ENCODE results near the gene BCAS3.
A peak's percentile ranks its signal among the peaks of the same experiment; 100 is the strongest.
"Not testable (repeated sequence)": the region's sequence is repeated elsewhere in the genome, so short reads cannot be mapped to it uniquely, and the experiment has no call there.

BCAS3 gene

GRCh38 chr17:60748204-60748603 lies 70.6 kb downstream of the BCAS3 start:
- DNase-seq, result no peak

- DNase-seq, result no peak
These were observed 71.4 kb downstream of the BCAS3 start for GRCh38 chr17:60749050-60749449.

GRCh38 chr17:60749708-60750107 lies 72.1 kb downstream of the BCAS3 start:
- DNase-seq, result no peak

GRCh38 chr17:60750640-60751039 lies 73.0 kb downstream of the BCAS3 start:
- no peak for DNase-seq

GRCh38 chr17:60751884-60752283 lies 74.2 kb downstream of the BCAS3 start:
- DNase-seq, result no peak

- DNase-seq, result no peak
These were observed 75.4 kb downstream of the BCAS3 start for GRCh38 chr17:60752873-60753577.

- DNase-seq, result no peak
These were observed 76.5 kb downstream of the BCAS3 start for GRCh38 chr17:60754057-60754604.

- not testable (repeated sequence) for DNase-seq
These were observed 79.1 kb downstream of the BCAS3 start for GRCh38 chr17:60756798-60757197.

GRCh38 chr17:60757437-60757836 lies 79.8 kb downstream of the BCAS3 start:
- no peak for DNase-seq

- no peak for DNase-seq
These were observed 82.1 kb downstream of the BCAS3 start for GRCh38 chr17:60759756-60760155.

GRCh38 chr17:60761301-60761700 lies 83.7 kb downstream of the BCAS3 start:
- not testable (repeated sequence) for DNase-seq

GRCh38 chr17:60766778-60767190 lies 89.1 kb downstream of the BCAS3 start:
- DNase-seq, result no peak

- no peak for DNase-seq
These were observed 90.2 kb downstream of the BCAS3 start for GRCh38 chr17:60767744-60768308.

GRCh38 chr17:60769327-60769726 lies 91.7 kb downstream of the BCAS3 start:
- no peak for DNase-seq

GRCh38 chr17:60770946-60771422 lies 93.3 kb downstream of the BCAS3 start:
- no peak for DNase-seq

GRCh38 chr17:60771621-60772020 lies 94.0 kb downstream of the BCAS3 start:
- DNase-seq, result not testable (repeated sequence)

GRCh38 chr17:60773552-60773951 lies 95.9 kb downstream of the BCAS3 start:
- DNase-seq, result no peak

- DNase-seq, result no peak
These were observed 104.3 kb downstream of the BCAS3 start for GRCh38 chr17:60781880-60782412.

GRCh38 chr17:60782742-60783141 lies 105.1 kb downstream of the BCAS3 start:
- no peak for DNase-seq

- no peak for DNase-seq
These were observed 112.6 kb downstream of the BCAS3 start for GRCh38 chr17:60790205-60790604.

GRCh38 chr17:60792250-60792898 lies 114.7 kb downstream of the BCAS3 start:
- peak; percentile 23 to 66 for DNase-seq

GRCh38 chr17:60798576-60798975 lies 120.9 kb downstream of the BCAS3 start:
- DNase-seq, result no peak

GRCh38 chr17:60802377-60802776 lies 124.7 kb downstream of the BCAS3 start:
- DNase-seq, result no peak

- no peak for DNase-seq
These were observed 125.4 kb downstream of the BCAS3 start for GRCh38 chr17:60803059-60803458.

All from NCI-H446 (cell line).